ENCODE results near the gene CAMKK1. TPM values are rescaled to one million over a fixed set of nuclear protein-coding genes. Genes with fewer than 3 reads are reported as not detected.

CAMKK1 gene
- total and polyA plus RNA-seq, 11 donors = 2.0 to 6.8 (median 4.2) TPM

DNA sequence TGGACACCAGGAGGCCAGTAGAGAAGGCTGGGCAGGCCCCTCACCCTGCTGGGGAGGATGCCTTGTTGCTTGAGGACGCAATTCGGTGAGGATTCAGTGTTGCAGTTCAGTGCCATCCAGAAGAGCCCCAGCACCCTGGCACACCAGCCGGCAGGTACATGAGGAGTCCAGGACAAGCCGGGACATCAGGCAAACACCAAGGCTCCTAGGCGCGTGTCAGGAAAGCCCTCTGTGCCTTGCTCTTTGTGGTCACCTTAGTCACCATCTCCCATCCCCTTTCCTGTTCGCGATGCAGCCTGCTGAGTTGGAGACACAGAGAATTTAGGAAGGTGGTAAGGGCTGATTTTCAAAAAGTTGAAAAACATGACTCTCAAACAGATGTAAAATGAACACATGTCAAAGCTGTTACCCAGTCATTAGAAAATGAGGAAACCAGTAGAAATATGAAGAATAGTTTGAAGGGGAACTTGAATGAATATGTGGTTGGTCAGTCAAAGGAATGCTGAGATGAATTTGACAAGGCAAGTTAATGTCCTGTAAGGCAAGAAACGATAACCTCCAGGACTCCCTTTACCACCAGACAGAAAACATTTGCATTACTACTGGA is 44.5 kb downstream of the CAMKK1 start:
- peaks cover 0 to 23% (median 13%) of the 10 kb centered on the region in 12 donors for H3K4me1 ChIP-seq
- H3K27ac ChIP-seq = no peak overlapping the region
- TF ChIP-seq, protein P1, sequence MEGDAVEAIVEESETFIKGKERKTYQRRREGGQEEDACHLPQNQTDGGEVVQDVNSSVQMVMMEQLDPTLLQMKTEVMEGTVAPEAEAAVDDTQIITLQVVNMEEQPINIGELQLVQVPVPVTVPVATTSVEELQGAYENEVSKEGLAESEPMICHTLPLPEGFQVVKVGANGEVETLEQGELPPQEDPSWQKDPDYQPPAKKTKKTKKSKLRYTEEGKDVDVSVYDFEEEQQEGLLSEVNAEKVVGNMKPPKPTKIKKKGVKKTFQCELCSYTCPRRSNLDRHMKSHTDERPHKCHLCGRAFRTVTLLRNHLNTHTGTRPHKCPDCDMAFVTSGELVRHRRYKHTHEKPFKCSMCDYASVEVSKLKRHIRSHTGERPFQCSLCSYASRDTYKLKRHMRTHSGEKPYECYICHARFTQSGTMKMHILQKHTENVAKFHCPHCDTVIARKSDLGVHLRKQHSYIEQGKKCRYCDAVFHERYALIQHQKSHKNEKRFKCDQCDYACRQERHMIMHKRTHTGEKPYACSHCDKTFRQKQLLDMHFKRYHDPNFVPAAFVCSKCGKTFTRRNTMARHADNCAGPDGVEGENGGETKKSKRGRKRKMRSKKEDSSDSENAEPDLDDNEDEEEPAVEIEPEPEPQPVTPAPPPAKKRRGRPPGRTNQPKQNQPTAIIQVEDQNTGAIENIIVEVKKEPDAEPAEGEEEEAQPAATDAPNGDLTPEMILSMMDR (IDR thresholded peaks at IDR 0.05) = no peak
- no peak for TF ChIP-seq POLR2A (IDR thresholded peaks at IDR 0.05)
- peaks cover 0 to 12% (median 2%) of the 10 kb centered on the region in 9 donors for H3K36me3 ChIP-seq
- intact Hi-C loops (cut with DNase I) = loop anchor here in 7 of 10 donors (5.0 to 10.0 kb wide), 2 partner anchors 111 to 114 kb away; no protein-coding TSS in a partner anchor
- ATAC-seq (no peak), DNase-seq (no peak)
- no peaks in the 10 kb centered on the region for H3K9me3 ChIP-seq
- 82 to 86% (median 84%) methylated on average over 9 of the region's 9 CpGs for WGBS, 4 donors
- H3K27me3 ChIP-seq = peaks cover 0 to 2% (median 0%) of the 10 kb centered on the region in 9 donors
- no peak overlapping the region for H3K4me3 ChIP-seq

DNA sequence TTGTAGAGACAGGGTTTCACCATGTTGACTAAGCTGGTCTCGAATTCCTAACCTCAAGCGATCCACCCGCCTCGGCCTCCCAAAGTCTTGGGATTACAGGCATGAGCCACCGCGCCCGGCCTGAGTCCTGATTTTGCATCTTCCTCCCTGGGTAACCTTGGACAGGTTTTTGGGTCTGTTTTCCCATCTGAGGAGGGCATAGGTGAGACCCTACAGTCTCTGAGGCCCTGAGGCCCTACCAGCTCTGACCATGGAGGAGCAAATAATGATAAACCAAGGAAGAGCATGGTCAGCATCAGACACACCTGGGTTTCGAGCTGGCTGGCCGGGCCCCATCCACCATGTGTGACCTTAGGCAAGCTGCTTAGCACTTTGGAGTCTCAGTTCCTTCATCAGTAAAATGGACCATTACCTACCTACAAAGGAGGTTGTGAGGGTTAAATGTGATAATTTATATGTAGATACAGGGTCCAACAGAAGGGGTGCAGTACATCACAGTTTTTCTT is 45.6 kb downstream of the CAMKK1 start:
- intact Hi-C loops (cut with DNase I) = loop anchor here in 7 of 10 donors (2.0 to 10.0 kb wide), 3 partner anchors 46 to 112 kb away; partner anchors contain the start of gene CAMKK1 (in 1 of the 7)
- no peak for DNase-seq

DNA sequence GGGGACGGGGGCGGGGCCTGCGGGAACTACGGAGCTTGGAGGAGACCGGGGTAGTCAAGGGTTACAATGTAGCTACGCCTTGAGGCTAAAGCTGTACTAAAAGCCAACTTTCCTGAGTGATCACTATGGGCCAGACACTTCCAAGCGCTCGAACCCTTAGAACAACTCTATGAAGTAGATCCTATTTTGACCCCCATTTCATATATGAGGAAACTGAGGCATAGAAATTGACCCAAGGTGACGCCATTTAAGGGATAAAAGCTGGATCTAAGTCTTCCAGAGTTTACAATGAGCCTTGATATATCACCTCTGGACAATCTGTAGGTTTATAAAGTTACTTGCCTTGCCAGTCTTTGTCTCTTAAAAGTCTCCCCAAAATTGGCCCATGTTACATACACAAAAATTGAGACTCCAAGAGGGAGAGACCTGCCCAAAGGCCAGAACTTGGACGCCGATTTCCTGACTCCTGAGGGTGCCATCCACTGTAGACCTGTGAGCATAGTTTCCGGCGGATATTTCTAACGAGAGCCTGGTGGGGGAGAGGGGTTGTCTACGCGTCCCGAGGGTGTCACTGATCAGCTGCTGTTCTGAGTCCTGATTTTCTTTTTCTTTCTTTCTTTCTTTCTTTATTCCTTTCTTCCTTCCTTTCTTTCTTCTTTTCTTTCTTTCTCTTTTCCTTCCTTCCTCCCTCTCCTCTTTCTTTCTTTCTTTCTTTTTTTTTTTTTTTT is 46.3 kb downstream of the CAMKK1 start:
- intact Hi-C loops (cut with DNase I) = loop anchor here in 7 of 10 donors (2.0 to 10.0 kb wide), 3 partner anchors 46 to 112 kb away; partner anchors contain the start of gene CAMKK1 (in 1 of the 7)
- DNase-seq (no peak), ATAC-seq (no peak)
- Histone ChIP-seq H3K4me1 (peaks cover 0 to 30% (median 13%) of the 10 kb centered on the region in 12 donors), H3K36me3 (peaks cover 0 to 30% (median 18%) of the 10 kb centered on the region in 9 donors), H3K9me3 (no peaks in the 10 kb centered on the region), H3K27ac (peak overlapping the region in 1 of 12 donors; percentile 91), H3K27me3 (peaks cover 0 to 2% (median 0%) of the 10 kb centered on the region in 9 donors), H3K4me3 (peak overlapping the region in 9 of 12 donors; percentile 69 to 100 (median 90))
- WGBS, 4 donors = 45 to 54% (median 46%) methylated on average over 14 to 17 of the region's 17 CpGs
- TF ChIP-seq, protein P1 (IDR thresholded peaks at IDR 0.05) = no peak
- TF ChIP-seq POLR2A (IDR thresholded peaks at IDR 0.05) = no peak

More for the DNA sequence above, 45.6 kb downstream of the CAMKK1 start:
- Histone ChIP-seq H3K27ac (no peak overlapping the region), H3K36me3 (peaks cover 0 to 23% (median 13%) of the 10 kb centered on the region in 9 donors), H3K27me3 (peaks cover 0 to 2% (median 0%) of the 10 kb centered on the region in 9 donors), H3K9me3 (no peaks in the 10 kb centered on the region), H3K4me1 (peaks cover 0 to 30% (median 13%) of the 10 kb centered on the region in 12 donors), H3K4me3 (no peak overlapping the region)
- TF ChIP-seq POLR2A (IDR thresholded peaks at IDR 0.05) = no peak
- TF ChIP-seq, protein P1 (IDR thresholded peaks at IDR 0.05) = no peak
- no peak for ATAC-seq
- 94 to 96% (median 95%) methylated on average over 9 of the region's 9 CpGs for WGBS, 4 donors
